T-helper 9 cell (primary cell): Measurements from ENCODE around the gene ASTL.

Experiments
- DNase-seq: peaks from one replicate; pipeline ENCODE4 v3.0.0-alpha.2; 2020

Gene ASTL

GRCh38 chr2:96111257-96111640 is 27.1 kb downstream of the ASTL start:
- no peak for DNase-seq

- DNase-seq, result no peak
These were observed 27.6 kb downstream of the ASTL start for GRCh38 chr2:96110621-96111256.

GRCh38 chr2:96109931-96110511 is 28.3 kb downstream of the ASTL start:
- no peak for DNase-seq

- no peak for DNase-seq
These were observed 29.0 kb downstream of the ASTL start for GRCh38 chr2:96109361-96109680.

GRCh38 chr2:96108541-96109360 is 29.6 kb downstream of the ASTL start:
- no peak for DNase-seq

GRCh38 chr2:96108151-96108540 is 30.2 kb downstream of the ASTL start:
- no peak for DNase-seq

GRCh38 chr2:96107708-96108065 is 30.6 kb downstream of the ASTL start:
- no peak for DNase-seq

GRCh38 chr2:96106991-96107707 is 31.2 kb downstream of the ASTL start:
- no peak for DNase-seq

- DNase-seq, result no peak
These were observed 32.1 kb downstream of the ASTL start for GRCh38 chr2:96105994-96106715.

GRCh38 chr2:96105152-96105915 is 33.0 kb downstream of the ASTL start:
- DNase-seq, result no peak

GRCh38 chr2:96104487-96104861 is 33.8 kb downstream of the ASTL start:
- DNase-seq, result no peak

- DNase-seq, result no peak
These were observed 34.4 kb downstream of the ASTL start for GRCh38 chr2:96103761-96104486.

- no peak for DNase-seq
These were observed 35.1 kb downstream of the ASTL start for GRCh38 chr2:96103187-96103601.

- DNase-seq, result no peak
These were observed 35.6 kb downstream of the ASTL start for GRCh38 chr2:96102596-96103186.

- no peak for DNase-seq
These were observed 37.4 kb downstream of the ASTL start for GRCh38 chr2:96100893-96101304.

GRCh38 chr2:96099861-96100798 is 38.2 kb downstream of the ASTL start:
- DNase-seq, result no peak

GRCh38 chr2:96098900-96099590 is 39.3 kb downstream of the ASTL start:
- no peak for DNase-seq

- DNase-seq, result no peak
These were observed 40.1 kb downstream of the ASTL start for GRCh38 chr2:96097951-96098823.
